Measurements from ENCODE around the gene CNOT10.

The CNOT10 gene

DNA sequence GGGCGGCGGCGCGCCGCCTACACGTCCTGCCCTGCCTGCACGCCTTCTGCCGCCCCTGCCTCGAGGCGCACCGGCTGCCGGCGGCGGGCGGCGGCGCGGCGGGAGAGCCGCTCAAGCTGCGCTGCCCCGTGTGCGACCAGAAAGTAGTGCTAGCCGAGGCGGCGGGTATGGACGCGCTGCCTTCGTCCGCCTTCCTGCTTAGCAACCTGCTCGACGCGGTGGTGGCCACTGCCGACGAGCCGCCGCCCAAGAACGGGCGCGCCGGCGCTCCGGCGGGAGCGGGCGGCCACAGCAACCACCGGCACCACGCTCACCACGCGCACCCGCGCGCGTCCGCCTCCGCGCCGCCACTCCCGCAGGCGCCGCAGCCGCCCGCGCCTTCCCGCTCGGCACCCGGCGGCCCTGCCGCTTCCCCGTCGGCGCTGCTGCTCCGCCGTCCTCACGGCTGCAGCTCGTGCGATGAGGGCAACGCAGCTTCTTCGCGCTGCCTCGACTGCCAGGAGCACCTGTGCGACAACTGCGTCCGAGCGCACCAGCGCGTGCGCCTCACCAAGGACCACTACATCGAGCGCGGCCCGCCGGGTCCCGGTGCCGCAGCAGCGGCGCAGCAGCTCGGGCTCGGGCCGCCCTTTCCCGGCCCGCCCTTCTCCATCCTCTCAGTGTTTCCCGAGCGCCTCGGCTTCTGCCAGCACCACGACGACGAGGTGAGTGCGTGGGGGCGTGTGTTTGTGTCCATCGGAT is 133.4 kb downstream of the CNOT10 start:
- DNase-seq (ENCODE audit: low read depth in 2 of 2): no peak

GRCh38 chr3:32818970-32819511 is 134.1 kb downstream of the CNOT10 start:
- DNase-seq (ENCODE audit: low read depth in 2 of 2): no peak

- no peak for DNase-seq (ENCODE audit: low read depth in 2 of 2)
Observed at GRCh38 chr3:32819551-32820348, 134.8 kb downstream of the CNOT10 start.

- DNase-seq (ENCODE audit: low read depth in 2 of 2): no peak
Observed at GRCh38 chr3:32820430-32820829, 135.4 kb downstream of the CNOT10 start.

DNA sequence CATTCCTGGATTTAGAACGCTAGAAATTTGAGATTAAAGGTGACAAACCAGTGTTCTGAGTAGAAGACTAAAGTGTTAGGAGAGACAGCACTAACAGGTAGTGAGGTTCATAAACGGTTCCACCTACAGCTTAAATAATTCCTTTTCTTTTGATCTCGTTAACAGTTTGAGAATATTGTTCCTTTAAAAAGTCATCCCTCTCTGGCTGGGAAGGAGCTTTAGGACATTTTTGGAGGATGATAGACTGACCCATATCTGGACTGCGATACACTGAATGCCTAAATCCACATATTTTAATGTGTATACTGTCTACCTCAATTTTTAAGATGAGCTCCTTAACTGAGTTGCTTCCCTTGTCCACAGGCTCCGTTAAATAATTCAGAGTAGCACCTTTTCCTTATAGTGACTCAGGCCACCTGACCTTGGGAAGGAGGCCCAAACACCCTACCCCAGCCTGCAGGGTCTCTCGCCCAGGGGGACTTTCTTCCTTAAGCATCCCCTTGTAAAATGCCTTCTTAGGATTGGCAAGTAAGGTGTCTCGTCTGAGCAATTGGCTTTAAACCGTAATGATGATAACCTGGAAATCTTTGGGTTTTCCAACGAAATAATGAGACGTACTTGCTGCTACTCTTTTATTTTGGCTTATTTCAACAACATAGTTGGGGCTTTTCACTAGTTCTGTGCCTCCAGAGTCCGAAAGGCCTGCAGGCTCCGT is 136.1 kb downstream of the CNOT10 start:
- no peak for DNase-seq (ENCODE audit: low read depth in 2 of 2)

DNA sequence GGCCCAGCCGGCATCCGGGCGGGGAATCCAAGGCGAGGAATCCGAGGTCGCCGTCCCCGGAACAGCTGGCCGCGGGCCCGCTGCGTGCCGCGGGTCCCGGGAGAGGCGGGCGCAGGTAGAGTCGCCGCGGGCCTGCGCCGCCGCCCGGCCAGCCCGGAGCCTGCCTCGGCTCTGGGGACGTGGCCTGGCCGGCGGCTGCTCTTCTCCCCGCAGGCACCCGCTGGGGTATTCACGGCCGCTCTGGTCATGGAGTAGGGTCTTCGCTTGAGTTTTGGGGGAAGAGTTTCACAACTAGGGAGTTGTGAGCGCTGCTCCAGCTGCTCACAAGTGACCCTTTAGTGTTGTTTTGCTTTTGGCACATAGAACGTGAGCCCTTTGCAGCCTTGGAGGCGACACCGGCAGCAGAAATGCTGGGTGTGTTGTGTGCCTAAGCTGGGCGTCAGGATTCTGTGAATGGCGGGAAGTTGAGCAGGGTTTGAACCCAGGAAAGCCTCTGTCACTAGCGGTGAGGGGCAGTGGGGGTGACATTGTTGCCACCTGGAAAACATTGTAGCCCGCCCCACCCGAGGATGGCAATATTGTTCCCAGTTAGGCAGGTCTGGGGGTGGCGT is 136.8 kb downstream of the CNOT10 start:
- no peak for DNase-seq (ENCODE audit: low read depth in 2 of 2)

DNA sequence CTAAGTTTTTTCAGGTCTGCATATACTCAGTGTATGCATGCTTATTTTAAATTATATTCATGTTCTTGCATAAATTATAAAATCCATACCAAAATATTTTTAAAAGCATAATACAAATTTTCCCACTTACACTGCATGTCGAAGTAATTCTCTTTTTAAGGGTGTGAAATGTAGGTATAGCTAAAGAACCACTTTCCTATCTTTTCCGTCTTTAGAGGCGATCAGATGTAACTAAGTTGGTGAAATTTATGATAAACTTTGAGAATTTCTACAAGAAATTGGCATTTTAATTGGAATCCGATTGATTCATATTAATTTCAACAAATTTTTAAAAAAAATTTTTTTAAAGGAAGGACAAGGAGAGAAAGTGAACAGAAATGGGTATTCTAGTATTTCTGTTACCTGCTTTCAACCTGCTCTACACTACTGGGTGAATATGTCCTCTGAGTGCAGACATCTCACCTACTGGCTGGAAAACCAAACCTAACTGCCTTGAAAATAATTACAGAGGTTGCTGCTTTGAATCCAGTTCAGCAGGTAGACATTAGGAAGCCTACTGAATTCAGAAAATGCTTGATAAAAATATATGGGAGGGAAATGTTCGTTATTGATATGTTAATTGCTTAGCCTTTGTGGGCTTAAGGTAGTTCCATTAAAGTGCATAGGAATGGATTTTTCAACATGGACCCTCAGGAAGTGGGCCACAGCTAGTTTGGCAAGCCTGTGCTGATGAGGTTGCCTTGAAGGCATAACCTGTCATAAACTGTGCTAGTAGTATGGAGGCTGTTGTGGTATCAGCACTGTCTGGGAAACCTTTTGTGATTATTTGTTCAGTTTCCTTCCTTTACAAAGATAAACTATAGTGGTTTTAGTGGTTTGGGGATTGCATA is 137.9 kb downstream of the CNOT10 start:
- DNase-seq (ENCODE audit: low read depth in 2 of 2): no peak

Measured in stimulated activated CD8-positive, alpha-beta memory T cell treated with anti-CD3 and anti-CD28 coated beads, Interleukin-15, amount 100 ng/mL, for 48 hours (primary cell).